Nephron (organoid): ENCODE results near the gene HYAL3.

ENCODE experiments used
- H3K27ac Mint-ChIP-seq, 3 experiments: 2 replicates each; pipeline ENCODE4 v1.8.0; 2020; ENCODE audit warnings: mixed read lengths in 3 of 3, mild to moderate bottlenecking in 2 of 3, moderate library complexity in 1 of 3
- H3K27me3 Mint-ChIP-seq: 2 replicates; pipeline ENCODE4 v1.8.0; 2021; ENCODE audit warnings: low read depth, mild to moderate bottlenecking, moderate library complexity, mixed read lengths
- H3K36me3 Mint-ChIP-seq: 2 replicates; pipeline ENCODE4 v1.8.0; 2020; ENCODE audit warnings: low read depth, mixed read lengths
- H3K4me1 Mint-ChIP-seq: 2 replicates; pipeline ENCODE4 v1.8.0; 2020; ENCODE audit warnings: mixed read lengths
- H3K4me3 Mint-ChIP-seq, 3 experiments: 2 replicates each; pipeline ENCODE4 v1.8.0; 2020; ENCODE audit warnings: mild to moderate bottlenecking in 3 of 3, mixed read lengths in 3 of 3, moderate library complexity in 2 of 3
- H3K9me3 Mint-ChIP-seq: 2 replicates; pipeline ENCODE4 v1.8.0; 2020; ENCODE audit warnings: mixed read lengths
- TF ChIP-seq, protein P1 (sequence below), 3 experiments: fragments of 200-600 bp; sonication (generic); IDR thresholded peaks; one replicate each; pipeline ENCODE4 v1.5.0; 2021; ENCODE audit warnings: antibody characterized with exemption in 3 of 3; ENCODE audit not compliant: unreplicated experiment in 3 of 3

HYAL3 gene

DNA sequence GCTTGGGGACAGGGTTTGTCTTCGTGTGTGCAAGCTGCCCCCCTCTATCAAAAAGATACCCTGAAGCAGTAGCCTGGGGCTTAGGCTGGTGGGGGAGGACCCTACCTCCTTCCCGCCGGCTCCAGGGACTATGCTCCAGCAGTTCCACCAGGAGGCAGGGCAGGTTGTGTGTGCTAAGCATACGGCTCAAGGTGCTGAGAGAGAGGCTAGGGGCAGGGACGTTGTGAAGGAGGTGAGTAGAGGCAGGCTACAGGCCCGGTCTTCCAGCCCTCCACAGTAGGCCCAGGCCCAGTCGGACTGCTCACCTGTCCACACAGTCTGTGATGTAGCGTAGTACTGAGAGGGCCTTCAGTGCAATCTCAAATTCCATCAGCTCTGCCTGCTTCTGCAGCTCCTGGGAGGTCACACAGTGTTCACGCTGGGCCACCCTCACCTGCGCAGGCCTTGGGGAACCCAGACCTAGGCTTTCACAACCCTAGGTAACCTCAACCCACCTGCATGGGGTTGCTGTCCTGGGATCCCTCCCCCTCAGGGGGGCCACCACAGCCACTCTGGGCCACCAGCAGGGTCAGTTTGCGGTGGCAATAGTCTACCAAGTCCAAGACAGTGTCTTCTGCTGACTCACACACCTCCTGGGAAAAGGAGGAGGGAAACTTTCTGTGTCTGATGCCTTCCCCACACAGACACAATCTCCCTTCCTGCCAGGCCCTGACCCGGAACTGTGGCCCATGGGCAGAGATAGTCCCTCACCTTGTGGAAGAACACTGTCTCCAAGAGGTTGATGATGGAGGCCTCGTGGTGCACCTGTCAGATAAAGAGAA is 43.8 kb upstream of the HYAL3 start:
- H3K4me1 Mint-ChIP-seq, result peaks cover 29% of the 10 kb centered on the region
- no peak overlapping the region for H3K4me3 Mint-ChIP-seq
- H3K27ac Mint-ChIP-seq, result no peak overlapping the region
- peaks cover 58% of the 10 kb centered on the region for H3K27me3 Mint-ChIP-seq
- no peaks in the 10 kb centered on the region for H3K36me3 Mint-ChIP-seq
- TF ChIP-seq, protein P1, sequence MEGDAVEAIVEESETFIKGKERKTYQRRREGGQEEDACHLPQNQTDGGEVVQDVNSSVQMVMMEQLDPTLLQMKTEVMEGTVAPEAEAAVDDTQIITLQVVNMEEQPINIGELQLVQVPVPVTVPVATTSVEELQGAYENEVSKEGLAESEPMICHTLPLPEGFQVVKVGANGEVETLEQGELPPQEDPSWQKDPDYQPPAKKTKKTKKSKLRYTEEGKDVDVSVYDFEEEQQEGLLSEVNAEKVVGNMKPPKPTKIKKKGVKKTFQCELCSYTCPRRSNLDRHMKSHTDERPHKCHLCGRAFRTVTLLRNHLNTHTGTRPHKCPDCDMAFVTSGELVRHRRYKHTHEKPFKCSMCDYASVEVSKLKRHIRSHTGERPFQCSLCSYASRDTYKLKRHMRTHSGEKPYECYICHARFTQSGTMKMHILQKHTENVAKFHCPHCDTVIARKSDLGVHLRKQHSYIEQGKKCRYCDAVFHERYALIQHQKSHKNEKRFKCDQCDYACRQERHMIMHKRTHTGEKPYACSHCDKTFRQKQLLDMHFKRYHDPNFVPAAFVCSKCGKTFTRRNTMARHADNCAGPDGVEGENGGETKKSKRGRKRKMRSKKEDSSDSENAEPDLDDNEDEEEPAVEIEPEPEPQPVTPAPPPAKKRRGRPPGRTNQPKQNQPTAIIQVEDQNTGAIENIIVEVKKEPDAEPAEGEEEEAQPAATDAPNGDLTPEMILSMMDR (IDR thresholded peaks at IDR 0.05; ENCODE audit: unreplicated experiment in 3 of 3), result no peak
- no peaks in the 10 kb centered on the region for H3K9me3 Mint-ChIP-seq

DNA sequence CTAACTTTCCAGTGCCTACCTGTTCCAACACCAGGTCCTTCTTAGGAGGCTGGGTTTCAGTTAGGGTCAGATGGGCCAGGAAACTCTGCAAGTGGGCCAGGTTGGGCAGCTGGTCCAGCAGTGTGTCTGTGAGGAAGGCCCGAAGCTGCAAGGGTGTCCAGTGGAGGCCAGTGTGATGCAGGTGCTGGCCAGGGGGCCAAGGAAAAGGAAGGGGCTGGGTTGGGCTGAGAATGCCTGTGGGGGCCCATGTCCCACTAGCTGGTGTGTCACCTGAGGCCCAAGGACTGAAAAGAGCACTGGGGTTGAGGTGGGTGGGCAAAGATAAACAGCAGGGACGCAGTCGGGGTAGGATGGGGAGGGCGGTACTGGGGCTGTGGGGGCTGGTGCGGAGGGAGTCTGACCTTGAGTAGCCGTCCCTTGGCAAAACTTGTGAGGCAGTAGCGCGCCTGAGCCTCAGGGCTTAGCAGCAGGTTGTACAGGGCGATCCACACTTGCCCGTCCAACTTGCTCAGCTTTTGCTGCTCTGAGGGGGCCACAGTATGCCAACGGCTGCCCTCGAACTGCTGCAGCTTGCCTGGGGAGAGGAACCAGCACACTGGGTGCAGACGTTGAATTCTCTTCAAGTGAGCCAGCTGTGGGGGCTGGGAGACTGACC is 42.9 kb upstream of the HYAL3 start:
- no peak overlapping the region for H3K27ac Mint-ChIP-seq
- H3K27me3 Mint-ChIP-seq, result peaks cover 58% of the 10 kb centered on the region
- TF ChIP-seq, protein P1 (IDR thresholded peaks at IDR 0.05; ENCODE audit: unreplicated experiment in 3 of 3), result no peak
- H3K4me1 Mint-ChIP-seq, result peaks cover 33% of the 10 kb centered on the region
- H3K4me3 Mint-ChIP-seq, result peak overlapping the region in 2 of 3 experiments; percentile 37 to 41
- no peaks in the 10 kb centered on the region for H3K9me3 Mint-ChIP-seq
- H3K36me3 Mint-ChIP-seq, result no peaks in the 10 kb centered on the region

GRCh38 chr3:50341537-50341936 is 42.3 kb upstream of the HYAL3 start:
- peaks cover 34% of the 10 kb centered on the region for H3K4me1 Mint-ChIP-seq
- H3K27ac Mint-ChIP-seq, result no peak overlapping the region
- TF ChIP-seq, protein P1 (IDR thresholded peaks at IDR 0.05; ENCODE audit: unreplicated experiment in 3 of 3), result no peak
- no peaks in the 10 kb centered on the region for H3K9me3 Mint-ChIP-seq
- peak overlapping the region in 2 of 3 experiments; percentile 72 to 78 for H3K4me3 Mint-ChIP-seq
- H3K27me3 Mint-ChIP-seq, result peaks cover 58% of the 10 kb centered on the region
- no peaks in the 10 kb centered on the region for H3K36me3 Mint-ChIP-seq

DNA sequence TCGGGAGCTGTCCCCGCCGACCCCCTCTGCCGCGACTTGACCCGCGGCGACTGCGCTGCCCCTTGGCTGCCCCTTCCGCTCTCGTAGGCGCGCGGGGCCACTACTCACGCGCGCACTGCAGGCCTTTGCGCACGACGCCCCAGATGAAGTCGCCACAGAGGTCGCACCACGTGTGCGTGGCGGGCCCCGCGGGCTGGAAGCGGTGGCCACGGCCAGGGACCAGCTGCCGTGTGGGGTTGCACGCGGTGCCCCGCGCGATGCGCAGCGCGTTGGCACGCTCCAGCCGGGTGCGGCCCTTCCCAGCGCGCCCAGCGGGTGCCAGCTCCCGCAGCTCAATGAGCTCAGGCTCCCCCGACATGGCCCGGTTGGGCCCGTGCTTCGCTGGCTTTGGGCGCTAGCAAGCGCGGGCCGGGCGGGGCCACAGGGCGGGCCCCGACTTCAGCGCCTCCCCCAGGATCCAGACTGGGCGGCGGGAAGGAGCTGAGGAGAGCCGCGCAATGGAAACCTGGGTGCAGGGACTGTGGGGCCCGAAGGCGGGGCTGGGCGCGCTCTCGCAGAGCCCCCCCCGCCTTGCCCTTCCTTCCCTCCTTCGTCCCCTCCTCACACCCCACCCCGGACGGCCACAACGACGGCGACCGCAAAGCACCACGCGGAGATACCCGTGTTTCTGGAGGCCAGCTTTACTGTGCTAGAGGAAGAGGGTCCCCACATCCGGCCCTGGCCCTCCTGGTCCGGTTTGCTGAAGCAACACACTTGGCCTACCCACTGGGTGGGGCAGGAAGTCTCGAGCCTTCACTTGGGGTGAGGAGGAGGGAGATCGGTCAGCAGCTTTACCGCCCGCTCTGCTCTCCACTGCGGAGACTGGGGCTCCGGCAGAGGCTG is 41.5 kb upstream of the HYAL3 start, which contains the start of gene RASSF1:
Gene RASSF1 (minus strand): TSS at position 389 of the 882 bp plus-strand sequence. CDS start 31 bp downstream, at position 358.
- H3K27me3 Mint-ChIP-seq, result peaks cover 57% of the 10 kb centered on the region
- no peaks in the 10 kb centered on the region for H3K9me3 Mint-ChIP-seq
- peak within 1 kb of the TSS; percentile 81 to 94 (median 89) for H3K4me3 Mint-ChIP-seq
- H3K27ac Mint-ChIP-seq, result peak within 1 kb of the TSS; percentile 60 to 96 (median 86)
- TF ChIP-seq, protein P1 (IDR thresholded peaks at IDR 0.05; ENCODE audit: unreplicated experiment in 3 of 3), result no peak
- H3K36me3 Mint-ChIP-seq, result no peaks in the 10 kb centered on the region
- peaks cover 34% of the 10 kb centered on the region for H3K4me1 Mint-ChIP-seq

DNA sequence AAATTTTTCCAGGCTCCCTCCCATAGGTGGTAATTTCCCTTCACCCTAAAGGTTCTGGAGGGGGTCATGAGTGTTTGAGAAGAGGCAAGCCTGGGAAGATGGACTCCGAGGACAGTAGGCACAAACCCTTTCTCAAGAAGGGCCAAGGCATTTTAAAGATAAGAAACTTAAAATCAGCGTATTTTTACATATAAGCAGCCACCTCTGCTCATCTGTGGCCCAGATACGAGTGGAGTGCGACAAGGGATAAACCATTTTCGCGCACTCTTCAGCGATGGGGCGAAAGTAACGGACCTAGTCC is 40.9 kb upstream of the HYAL3 start:
- H3K36me3 Mint-ChIP-seq, result no peaks in the 10 kb centered on the region
- TF ChIP-seq, protein P1 (IDR thresholded peaks at IDR 0.05; ENCODE audit: unreplicated experiment in 3 of 3), result no peak
- no peaks in the 10 kb centered on the region for H3K9me3 Mint-ChIP-seq
- H3K27me3 Mint-ChIP-seq, result peaks cover 52% of the 10 kb centered on the region
- H3K27ac Mint-ChIP-seq, result peak overlapping the region in 2 of 3 experiments; percentile 20 to 86
- H3K4me3 Mint-ChIP-seq, result peak overlapping the region; percentile 81 to 94 (median 89)
- H3K4me1 Mint-ChIP-seq, result peaks cover 34% of the 10 kb centered on the region
